Measurements from ENCODE around the gene TMEM221. TPM values are rescaled to one million over a fixed set of nuclear protein-coding genes. Genes with fewer than 3 reads are reported as not detected.

Gene TMEM221
- total RNA-seq (2022) (0.37 TPM in 1 of 2 replicates, not detected in the other), Bru-seq, nascent RNA (not detected), BruChase-seq, experiment 1, labeled RNA remaining after a 2-hour chase (not detected), BruChase-seq, experiment 2, labeled RNA remaining after a 6-hour chase (percentile 24 among the genes with signal in this experiment)
- long read RNA-seq: 0 reads

- H3K4me3 ChIP-seq (ENCODE audit: low read depth, low read length): peak within 1 kb of the TSS; percentile 47
- H3K9me3 ChIP-seq: no peaks in the 10 kb centered on the region
- H3K36me3 Mint-ChIP-seq (ENCODE audit: insufficient read depth, unreplicated experiment): no peaks in the 10 kb centered on the region
- ChIA-PET CTCF (interaction anchor here (0.7 to 0.8 kb wide), 2 partner anchors 14 to 29 kb away, joined by 4 to 5 read pairs; partner anchors contain the start of gene MVB12A), POLR2A (interaction anchor here (0.6 kb wide), 1 partner anchor 19 kb away, joined by 6 read pairs; no protein-coding TSS in a partner anchor)
- no peaks in the 10 kb centered on the region for H3K36me3 ChIP-seq (ENCODE audit: control insufficient read depth, insufficient read depth, low read length)
- H3K27me3 ChIP-seq (replicated peaks; ENCODE audit: control insufficient read depth, insufficient read depth, low read length): no peaks in the 10 kb centered on the region
- no peaks in the 10 kb centered on the region for H3K27me3 Mint-ChIP-seq (ENCODE audit: insufficient read depth, unreplicated experiment)
- BruUV-seq (replicated peaks): no TSS peak
- H3K27ac Mint-ChIP-seq (ENCODE audit: unreplicated experiment): no peak within 1 kb of the TSS
- intact Hi-C loops (cut with micrococcal nuclease; ENCODE audit: unreplicated experiment): no loop called here
- DNase-seq: peak; percentile 46 to 69
- peak within 1 kb of the TSS; percentile 58 for H3K4me3 Mint-ChIP-seq (ENCODE audit: unreplicated experiment)
- H3K4me1 ChIP-seq: no peaks in the 10 kb centered on the region
- H3K9me3 Mint-ChIP-seq (ENCODE audit: unreplicated experiment): no peaks in the 10 kb centered on the region
- no peaks in the 10 kb centered on the region for H3K4me1 Mint-ChIP-seq (ENCODE audit: low read depth, unreplicated experiment)
- TF ChIP-seq CTCF (IDR thresholded peaks at IDR 0.05; ENCODE audit: insufficient read depth in 1 of 2, low read depth in 1 of 2, low read length in 1 of 2, severe bottlenecking in 1 of 2, unreplicated experiment in 1 of 2): peak; percentile 45 to 61
Observed at GRCh38 chr19:17448131-17448967, at the start of gene TMEM221. Gene TMEM221 (minus strand): TSS chr19:17448668. CDS start chr19:17448462, 206 bp downstream.

GRCh38 chr19:17497149-17497798 is 48.8 kb upstream of the TMEM221 start:
- POLR2A ChIA-PET: no interaction called here
- no peak for TF ChIP-seq CTCF (IDR thresholded peaks at IDR 0.05; ENCODE audit: insufficient read depth in 1 of 2, low read depth in 1 of 2, low read length in 1 of 2, severe bottlenecking in 1 of 2, unreplicated experiment in 1 of 2)
- intact Hi-C loops (cut with micrococcal nuclease; ENCODE audit: unreplicated experiment): no loop called here
- peaks cover 16% of the 10 kb centered on the region for H3K4me1 ChIP-seq
- Mint-ChIP-seq H3K27me3 (ENCODE audit: insufficient read depth, unreplicated experiment) (no peaks in the 10 kb centered on the region), H3K9me3 (ENCODE audit: unreplicated experiment) (no peaks in the 10 kb centered on the region), H3K36me3 (ENCODE audit: insufficient read depth, unreplicated experiment) (no peaks in the 10 kb centered on the region), H3K4me3 (ENCODE audit: unreplicated experiment) (no peak overlapping the region), H3K4me1 (ENCODE audit: low read depth, unreplicated experiment) (peaks cover 16% of the 10 kb centered on the region), H3K27ac (ENCODE audit: unreplicated experiment) (peak overlapping the region; percentile 7)
- no peak overlapping the region for H3K4me3 ChIP-seq (ENCODE audit: low read depth, low read length)
- CTCF ChIA-PET: no interaction called here
- H3K36me3 ChIP-seq (ENCODE audit: control insufficient read depth, insufficient read depth, low read length): no peaks in the 10 kb centered on the region
- no peak for DNase-seq
- H3K27me3 ChIP-seq (replicated peaks; ENCODE audit: control insufficient read depth, insufficient read depth, low read length): no peaks in the 10 kb centered on the region
- BruUV-seq (replicated peaks): no TSS peak
- no peaks in the 10 kb centered on the region for H3K9me3 ChIP-seq

GRCh38 chr19:17496337-17496997 is 48.0 kb upstream of the TMEM221 start:
- peak; percentile 80 to 88 for TF ChIP-seq CTCF (IDR thresholded peaks at IDR 0.05; ENCODE audit: insufficient read depth in 1 of 2, low read depth in 1 of 2, low read length in 1 of 2, severe bottlenecking in 1 of 2, unreplicated experiment in 1 of 2)
- Mint-ChIP-seq H3K27me3 (ENCODE audit: insufficient read depth, unreplicated experiment) (no peaks in the 10 kb centered on the region), H3K9me3 (ENCODE audit: unreplicated experiment) (no peaks in the 10 kb centered on the region), H3K4me3 (ENCODE audit: unreplicated experiment) (no peak overlapping the region), H3K27ac (ENCODE audit: unreplicated experiment) (no peak overlapping the region), H3K36me3 (ENCODE audit: insufficient read depth, unreplicated experiment) (no peaks in the 10 kb centered on the region), H3K4me1 (ENCODE audit: low read depth, unreplicated experiment) (peaks cover 16% of the 10 kb centered on the region)
- H3K9me3 ChIP-seq: no peaks in the 10 kb centered on the region
- ChIA-PET POLR2A (no interaction called here), CTCF (interaction anchor here (0.5 to 1.0 kb wide), 5 partner anchors 62 to 270 kb away, joined by 3 to 7 read pairs (median 3); partner anchors contain the start of gene BST2)
- no peaks in the 10 kb centered on the region for H3K36me3 ChIP-seq (ENCODE audit: control insufficient read depth, insufficient read depth, low read length)
- intact Hi-C loops (cut with micrococcal nuclease; ENCODE audit: unreplicated experiment): no loop called here
- peak; percentile 63 to 78 for DNase-seq
- no peaks in the 10 kb centered on the region for H3K27me3 ChIP-seq (replicated peaks; ENCODE audit: control insufficient read depth, insufficient read depth, low read length)
- no peak overlapping the region for H3K4me3 ChIP-seq (ENCODE audit: low read depth, low read length)
- H3K4me1 ChIP-seq: peaks cover 16% of the 10 kb centered on the region
- BruUV-seq (replicated peaks): no TSS peak
